RWPE2 (cell line): ENCODE results near the gene SORT1.
A peak's percentile ranks its signal among the peaks of the same experiment; 100 is the strongest.

Source experiments
- ATAC-seq: fragments of 200-7000 bp; cut with Tn5 transposase; 3 replicates; pipeline ENCODE4 v1.9.1; 2021; ENCODE audit warnings: low read depth
- DNase-seq: peaks from one replicate; pipeline ENCODE4 v3.0.0-alpha.2; 2020; ENCODE audit warnings: low spot score
- H3K27ac ChIP-seq: fragments of 450-650 bp; 2 replicates; pipeline ENCODE4 v1.5.1; 2017; ENCODE audit warnings: mild to moderate bottlenecking; ENCODE audit not compliant: poor library complexity, severe bottlenecking
- H3K27me3 ChIP-seq: fragments of 250-450 bp; sonication (Bioruptor Pico); 2 replicates; pipeline ENCODE4 v1.5.1; 2021; ENCODE audit warnings: mild to moderate bottlenecking, moderate library complexity; ENCODE audit not compliant: insufficient read depth, poor library complexity, severe bottlenecking
- H3K36me3 ChIP-seq: fragments of 250-450 bp; sonication (Bioruptor Pico); 2 replicates; pipeline ENCODE4 v1.5.1; 2020; ENCODE audit warnings: low read depth, mild to moderate bottlenecking, moderate library complexity
- H3K4me1 ChIP-seq: fragments of 250-450 bp; sonication (Bioruptor Pico); 2 replicates; pipeline ENCODE4 v1.5.1; 2021; ENCODE audit warnings: mild to moderate bottlenecking, moderate library complexity; ENCODE audit not compliant: insufficient read depth, poor library complexity, severe bottlenecking
- H3K4me3 ChIP-seq: fragments of 250-450 bp; sonication (Bioruptor Pico); 2 replicates; pipeline ENCODE4 v1.5.1; 2021; ENCODE audit warnings: mild to moderate bottlenecking, moderate library complexity; ENCODE audit not compliant: severe bottlenecking
- H3K9me3 ChIP-seq: fragments of 250-450 bp; sonication (Bioruptor Pico); 2 replicates; pipeline ENCODE4 v1.5.1; 2021; ENCODE audit warnings: mild to moderate bottlenecking, moderate library complexity; ENCODE audit not compliant: severe bottlenecking
- CTCF ChIP-seq: fragments of 450-650 bp; IDR thresholded peaks from one replicate; pipeline ENCODE4 v1.5.1; 2017; ENCODE audit warnings: mild to moderate bottlenecking, moderate library complexity; ENCODE audit not compliant: poor library complexity, severe bottlenecking

Gene SORT1

GRCh38 chr1:109373126-109373525 is 24.6 kb downstream of the SORT1 start:
- peaks cover 19% of the 10 kb centered on the region for H3K4me1 ChIP-seq
- no peak overlapping the region for H3K4me3 ChIP-seq
- no peak overlapping the region for H3K27ac ChIP-seq
- no peaks in the 10 kb centered on the region for H3K27me3 ChIP-seq
- no peak for TF ChIP-seq CTCF
- H3K36me3 ChIP-seq: no peaks in the 10 kb centered on the region
- H3K9me3 ChIP-seq: no peaks in the 10 kb centered on the region
- DNase-seq: no peak
- ATAC-seq: no peak

GRCh38 chr1:109372281-109372680 is 25.4 kb downstream of the SORT1 start:
- H3K4me3 ChIP-seq: no peak overlapping the region
- H3K27ac ChIP-seq: no peak overlapping the region
- no peaks in the 10 kb centered on the region for H3K9me3 ChIP-seq
- no peak for DNase-seq
- H3K4me1 ChIP-seq: peaks cover 19% of the 10 kb centered on the region
- no peaks in the 10 kb centered on the region for H3K36me3 ChIP-seq
- no peak for ATAC-seq
- no peak for TF ChIP-seq CTCF
- no peaks in the 10 kb centered on the region for H3K27me3 ChIP-seq

- DNase-seq: no peak
Measured at GRCh38 chr1:109371341-109371739, 26.4 kb downstream of the SORT1 start.

GRCh38 chr1:109370712-109371340 is 26.9 kb downstream of the SORT1 start:
- no peak for DNase-seq
- no peaks in the 10 kb centered on the region for H3K27me3 ChIP-seq
- no peak overlapping the region for H3K4me3 ChIP-seq
- peak; percentile 91 for ATAC-seq
- no peaks in the 10 kb centered on the region for H3K9me3 ChIP-seq
- TF ChIP-seq CTCF: no peak
- H3K36me3 ChIP-seq: no peaks in the 10 kb centered on the region
- H3K27ac ChIP-seq: peak overlapping the region; percentile 26
- H3K4me1 ChIP-seq: peaks cover 19% of the 10 kb centered on the region

More at GRCh38 chr1:109371341-109371739, 26.4 kb downstream of the SORT1 start:
- Histone ChIP-seq H3K36me3 (no peaks in the 10 kb centered on the region), H3K27me3 (no peaks in the 10 kb centered on the region), H3K27ac (peak overlapping the region; percentile 26), H3K4me3 (no peak overlapping the region), H3K4me1 (peaks cover 19% of the 10 kb centered on the region), H3K9me3 (no peaks in the 10 kb centered on the region)
- TF ChIP-seq CTCF: no peak
- ATAC-seq: 0 out of 3 replicates have a peak, but pooled peaks have one; percentile 28

- Histone ChIP-seq H3K4me1 (peaks cover 19% of the 10 kb centered on the region), H3K4me3 (no peak overlapping the region), H3K27me3 (no peaks in the 10 kb centered on the region), H3K36me3 (no peaks in the 10 kb centered on the region), H3K27ac (no peak overlapping the region), H3K9me3 (no peaks in the 10 kb centered on the region)
- DNase-seq (no peak), ATAC-seq (no peak)
- TF ChIP-seq CTCF: no peak
Measured at GRCh38 chr1:109369167-109369746, 28.5 kb downstream of the SORT1 start.
